GM18868 (cell line): ENCODE results near the gene SUOX.
A peak's percentile ranks its signal among the peaks of the same experiment; 100 is the strongest.
"Not testable (repeated sequence)": the region's sequence is repeated elsewhere in the genome, so short reads cannot be mapped to it uniquely, and the experiment has no call there.

Experiments
- ATAC-seq: cut with Tn5 transposase; IDR thresholded peaks from one replicate; pipeline ENCODE4 v1.9.1; 2021; ENCODE audit warnings: mild to moderate bottlenecking, moderate library complexity; ENCODE audit not compliant: unreplicated experiment

Gene SUOX

DNA sequence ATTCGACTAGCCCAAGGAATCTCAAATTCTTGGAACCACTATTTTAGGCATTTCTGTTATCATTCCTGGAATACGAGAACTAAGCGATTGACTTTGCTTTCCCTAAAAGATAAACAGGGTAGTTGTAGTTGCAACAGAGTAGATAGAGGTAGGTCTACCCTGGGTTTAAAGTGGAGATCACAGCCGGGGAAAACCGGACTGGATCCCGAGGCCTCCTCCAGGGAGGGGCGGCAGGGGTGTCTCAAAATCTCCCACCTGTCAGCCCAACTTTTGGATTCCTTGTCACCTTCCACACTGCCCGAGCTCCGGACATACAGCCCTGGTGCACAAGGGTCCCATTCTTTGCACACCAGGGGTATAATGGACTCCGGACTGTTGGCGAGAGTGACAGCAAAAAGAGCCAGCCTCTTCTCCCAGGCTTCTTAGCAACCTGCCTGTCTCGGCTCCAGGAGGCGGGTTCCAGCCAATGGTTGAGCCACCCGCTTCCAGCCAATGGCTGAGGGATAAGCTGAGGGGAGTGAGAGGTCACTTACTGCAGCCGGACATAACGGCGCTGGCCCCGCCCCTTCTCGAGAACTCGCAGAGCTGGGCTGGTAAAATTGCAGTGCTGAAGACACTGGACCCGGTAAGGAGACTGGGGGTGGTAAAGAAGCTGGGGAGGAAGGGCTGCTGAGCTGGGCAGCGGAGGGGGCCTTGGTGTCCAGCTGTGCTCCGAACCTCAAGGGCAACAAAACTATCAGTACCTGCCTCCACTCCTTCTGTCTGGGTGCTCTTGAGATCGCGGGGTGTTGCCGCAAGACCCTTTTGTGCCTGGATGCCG is at the start of gene SUOX:
SUOX (plus strand) TSS at position 562 of the 820 bp plus-strand sequence. CDS start 4,946 bp downstream, outside the sequence.
- peak; percentile 99 for ATAC-seq

DNA sequence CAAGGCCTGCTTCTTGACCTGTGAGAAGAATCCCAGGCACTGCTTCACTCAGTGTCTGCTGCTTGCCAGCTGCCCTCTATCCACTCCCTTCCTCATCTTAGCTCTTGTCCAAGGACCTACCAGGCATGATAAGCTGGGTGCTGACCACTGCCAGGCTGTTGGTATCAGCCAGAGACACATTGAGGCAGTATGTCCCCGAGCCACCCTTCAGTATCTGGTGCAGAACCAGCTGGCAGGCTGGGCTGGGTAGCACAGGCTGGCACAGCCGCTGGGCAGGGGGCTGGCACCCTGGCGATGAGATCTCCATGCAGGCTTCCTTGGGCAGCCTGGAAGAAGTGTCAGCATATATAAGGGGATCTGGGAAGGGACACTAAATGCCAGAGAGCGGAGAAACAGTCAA is 41.7 kb upstream of the SUOX start:
- ATAC-seq, result no peak

DNA sequence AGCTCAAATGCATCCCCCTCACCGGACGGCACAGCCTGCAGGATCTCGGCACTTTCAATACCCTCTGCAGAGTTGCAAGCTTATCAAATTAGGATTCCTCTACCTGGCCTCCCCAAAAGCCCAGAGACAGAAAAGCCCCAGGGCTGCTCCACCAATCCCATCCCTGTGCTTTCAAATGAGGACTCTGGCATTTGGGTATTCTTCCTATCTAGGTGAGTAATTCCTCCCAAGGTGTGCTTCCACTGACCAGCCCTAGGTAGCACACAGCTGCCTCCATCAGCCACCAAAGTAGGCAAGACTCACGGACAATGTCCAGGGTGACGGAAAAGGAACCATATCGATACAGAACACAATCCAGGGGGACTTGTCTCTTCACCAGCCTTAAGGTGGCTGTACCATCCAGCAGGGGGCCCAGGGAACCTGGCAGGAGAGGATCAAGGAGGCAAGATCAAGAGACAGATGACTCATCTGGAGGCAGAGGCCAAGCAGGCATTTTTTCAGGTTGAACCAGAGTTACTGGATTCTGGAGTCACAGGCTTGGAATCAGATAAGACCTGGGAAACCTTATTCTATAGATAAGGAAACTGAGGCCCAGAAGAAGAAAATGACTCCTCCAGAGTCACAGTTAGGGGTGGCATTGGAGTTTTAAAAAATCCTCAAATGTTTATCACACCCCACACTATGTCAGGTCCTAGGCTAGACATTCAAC is 41.1 kb upstream of the SUOX start:
- no peak for ATAC-seq

DNA sequence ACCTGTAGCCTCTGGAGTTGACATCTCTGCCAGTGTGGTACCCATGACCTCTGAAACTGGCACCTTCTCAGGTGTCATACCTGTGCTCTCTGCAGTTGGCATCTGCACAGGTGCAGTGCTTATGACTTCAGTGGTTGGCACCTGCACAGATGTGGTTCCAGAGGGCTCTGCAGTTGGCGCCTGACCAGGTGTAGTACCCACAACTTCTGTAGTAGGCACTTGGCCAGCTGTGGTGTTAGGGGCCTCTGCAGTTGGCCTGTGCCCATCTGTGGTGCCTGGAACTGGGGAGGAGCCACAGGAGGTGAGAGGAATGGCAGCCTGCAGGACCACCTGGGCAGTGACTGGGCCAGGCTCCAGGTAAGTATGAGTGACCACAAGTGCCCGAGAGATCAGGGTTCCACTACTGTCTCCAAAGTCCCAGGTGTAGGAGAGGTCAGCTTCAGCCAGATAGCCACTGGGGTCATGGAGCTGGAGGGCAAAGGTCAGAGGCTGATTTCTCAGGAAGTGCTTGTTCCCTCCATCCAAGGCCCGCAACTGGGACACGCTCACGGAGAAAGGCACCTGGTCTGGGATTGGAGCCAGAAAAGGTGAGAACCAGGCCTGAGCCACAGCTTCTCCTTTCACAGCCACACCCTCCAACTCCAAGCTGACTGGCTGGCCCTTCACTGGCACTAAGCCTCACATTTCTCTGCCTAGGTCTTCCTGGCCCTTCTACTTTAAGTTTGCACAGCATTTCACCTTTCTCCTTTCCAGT is 39.8 kb upstream of the SUOX start:
- ATAC-seq, result no peak

DNA sequence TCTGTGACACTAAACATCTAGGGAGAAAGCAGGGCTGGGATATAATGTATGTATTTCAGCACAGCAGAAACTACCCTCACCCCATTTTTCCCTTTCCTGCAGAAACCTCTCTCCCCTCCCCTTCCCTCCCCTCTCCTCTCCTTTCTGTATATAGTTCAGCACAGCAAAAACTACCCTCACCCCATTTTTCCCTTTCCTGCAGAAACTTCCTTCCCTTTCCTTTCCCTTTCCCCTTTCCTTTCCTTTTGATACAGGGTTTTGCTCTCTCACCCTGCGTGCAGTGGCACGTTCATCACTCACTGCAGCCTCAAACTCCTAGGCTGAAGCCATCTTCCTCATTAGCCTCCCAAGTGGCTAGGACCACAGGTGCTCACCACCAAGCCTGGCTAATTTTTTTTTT is 33.3 kb upstream of the SUOX start:
- ATAC-seq, result no peak

DNA sequence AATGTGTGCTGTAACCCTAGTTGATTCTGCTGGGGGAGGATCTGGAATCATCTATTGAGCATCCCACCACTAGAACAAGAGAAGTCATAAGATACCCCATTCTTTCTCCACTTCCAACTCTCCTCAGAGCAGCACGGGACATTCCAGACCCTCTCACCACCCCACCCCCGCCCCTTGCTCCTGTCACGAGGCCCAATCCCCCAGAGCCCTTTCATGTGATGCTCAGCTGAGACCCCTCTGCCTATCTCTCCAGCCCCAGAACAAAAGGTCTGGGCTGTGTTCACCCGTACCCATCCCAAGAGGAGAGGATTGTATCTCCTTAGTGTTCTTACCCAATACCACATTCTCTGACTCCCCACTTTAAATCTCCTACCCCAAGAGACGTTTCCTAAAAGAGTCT is 31.8 kb upstream of the SUOX start:
- no peak for ATAC-seq

DNA sequence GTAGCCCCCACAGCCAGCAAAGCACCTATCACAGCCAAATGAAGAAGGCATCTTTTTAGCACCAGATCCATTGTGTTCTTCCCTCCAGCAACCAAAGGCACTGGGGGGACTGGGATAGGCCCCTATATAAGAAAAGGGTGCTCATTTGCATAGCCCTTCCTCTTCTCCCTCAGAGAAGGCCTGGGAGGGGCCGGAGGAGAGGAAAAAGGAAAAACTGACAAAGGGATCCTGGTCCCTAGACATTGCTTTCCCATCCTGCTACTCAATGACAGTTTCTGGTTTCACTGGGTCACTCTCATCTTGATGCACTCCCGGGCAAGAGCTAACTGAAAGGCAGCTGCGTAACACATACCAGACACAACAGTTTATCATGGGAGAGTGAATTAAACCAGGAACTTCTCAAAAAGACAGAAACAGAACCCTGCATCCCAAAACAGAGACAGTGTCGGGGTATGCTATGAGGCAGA is 31.1 kb upstream of the SUOX start, which contains the start of gene PMEL:
PMEL (minus strand) TSS at position 102 of the 467 bp plus-strand sequence; CDS start at position 71, 31 bp downstream.
- no peak for ATAC-seq

DNA sequence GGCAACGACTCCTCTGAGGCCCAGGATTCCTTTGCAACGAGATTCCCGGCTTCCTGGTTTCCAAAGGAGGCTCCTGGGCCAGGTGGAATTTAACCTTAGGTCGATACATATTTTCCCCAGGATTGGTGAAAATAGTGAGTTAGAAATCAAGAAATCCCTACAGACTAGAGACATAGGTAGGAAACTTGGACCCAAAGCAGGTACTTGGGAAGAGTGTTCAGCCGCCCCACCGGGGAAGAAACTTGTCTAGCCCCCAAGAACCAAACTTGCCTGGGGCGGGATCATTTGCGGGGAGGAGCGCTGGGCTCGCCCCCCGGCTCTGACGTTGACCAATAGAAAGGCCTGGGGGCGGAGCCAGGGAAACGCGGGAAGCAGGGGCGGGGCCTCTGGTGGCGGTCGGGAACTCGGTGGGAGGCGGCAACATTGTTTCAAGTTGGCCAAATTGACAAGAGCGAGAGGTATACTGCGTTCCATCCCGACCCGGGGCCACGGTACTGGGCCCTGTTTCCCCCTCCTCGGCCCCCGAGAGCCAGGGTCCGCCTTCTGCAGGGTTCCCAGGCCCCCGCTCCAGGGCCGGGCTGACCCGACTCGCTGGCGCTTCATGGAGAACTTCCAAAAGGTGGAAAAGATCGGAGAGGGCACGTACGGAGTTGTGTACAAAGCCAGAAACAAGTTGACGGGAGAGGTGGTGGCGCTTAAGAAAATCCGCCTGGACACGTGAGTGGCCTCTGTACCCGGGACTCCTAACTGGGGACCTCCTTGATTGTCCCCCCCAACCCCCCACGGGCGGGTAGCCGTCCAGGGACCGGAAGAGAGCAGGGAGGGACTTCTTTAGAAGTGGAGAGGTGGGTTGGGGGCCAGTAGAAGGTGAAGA is 30.4 kb upstream of the SUOX start, which contains the start of gene CDK2:
CDK2 (plus strand) TSS at position 423 of the 874 bp plus-strand sequence; CDS start at position 602, 179 bp downstream.
- peak; percentile 95 for ATAC-seq

DNA sequence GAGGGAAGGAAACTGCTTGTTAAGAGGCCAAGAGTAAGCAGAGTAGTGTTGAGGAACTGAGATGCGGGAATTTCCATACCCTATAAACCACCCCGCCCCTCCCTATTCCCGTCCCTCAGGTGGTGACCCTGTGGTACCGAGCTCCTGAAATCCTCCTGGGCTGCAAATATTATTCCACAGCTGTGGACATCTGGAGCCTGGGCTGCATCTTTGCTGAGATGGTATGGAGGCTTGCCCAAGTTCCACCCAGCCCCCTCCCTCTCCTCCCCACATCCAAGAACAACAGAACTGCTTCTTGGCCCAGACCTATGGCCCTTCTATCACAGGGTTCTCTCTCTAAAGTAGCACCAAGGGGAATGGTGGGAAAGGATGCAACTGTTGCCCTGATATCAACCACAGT is 27.7 kb upstream of the SUOX start:
- no peak for ATAC-seq

DNA sequence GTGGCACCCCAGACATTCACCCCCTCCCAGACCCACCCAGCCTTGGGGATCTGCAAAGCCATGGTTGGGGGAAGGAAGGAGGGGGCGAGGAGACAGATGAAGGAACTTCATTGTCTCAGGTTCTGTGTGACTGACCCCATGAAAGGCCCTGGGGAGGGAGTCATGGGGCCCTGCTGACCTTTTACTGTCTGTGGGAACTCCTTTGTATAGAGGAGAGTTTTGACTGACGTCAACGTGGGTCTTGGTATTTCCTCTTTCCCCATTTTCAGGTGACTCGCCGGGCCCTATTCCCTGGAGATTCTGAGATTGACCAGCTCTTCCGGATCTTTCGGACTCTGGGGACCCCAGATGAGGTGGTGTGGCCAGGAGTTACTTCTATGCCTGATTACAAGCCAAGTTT is 26.3 kb upstream of the SUOX start:
- no peak for ATAC-seq

DNA sequence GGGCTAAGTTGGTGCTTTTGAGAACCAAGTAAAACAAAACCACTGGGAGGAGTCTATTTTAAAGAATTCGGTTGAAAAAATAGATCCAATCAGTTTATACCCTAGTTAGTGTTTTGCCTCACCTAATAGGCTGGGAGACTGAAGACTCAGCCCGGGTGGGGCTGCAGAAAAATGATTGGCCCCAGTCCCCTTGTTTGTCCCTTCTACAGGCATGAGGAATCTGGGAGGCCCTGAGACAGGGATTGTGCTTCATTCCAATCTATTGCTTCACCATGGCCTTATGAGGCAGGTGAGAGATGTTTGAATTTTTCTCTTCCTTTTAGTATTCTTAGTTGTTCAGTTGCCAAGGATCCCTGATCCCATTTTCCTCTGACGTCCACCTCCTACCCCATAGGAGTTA is 25.0 kb upstream of the SUOX start:
- ATAC-seq, result no peak

DNA sequence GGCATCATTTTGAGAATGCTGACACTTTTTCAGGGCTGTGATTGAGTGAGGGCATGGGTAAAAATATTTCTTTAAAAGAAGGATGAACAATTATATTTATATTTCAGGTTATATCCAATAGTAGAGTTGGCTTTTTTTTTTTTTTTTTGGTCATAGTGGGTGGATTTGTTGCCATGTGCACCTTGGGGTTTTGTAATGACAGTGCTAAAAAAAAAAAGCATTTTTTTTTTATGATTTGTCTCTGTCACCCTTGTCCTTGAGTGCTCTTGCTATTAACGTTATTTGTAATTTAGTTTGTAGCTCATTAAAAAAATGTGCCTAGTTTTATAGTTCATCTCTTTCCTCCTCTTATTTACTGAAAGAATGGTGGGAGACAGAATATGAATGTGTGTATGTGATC is 24.6 kb upstream of the SUOX start:
- no peak for ATAC-seq

DNA sequence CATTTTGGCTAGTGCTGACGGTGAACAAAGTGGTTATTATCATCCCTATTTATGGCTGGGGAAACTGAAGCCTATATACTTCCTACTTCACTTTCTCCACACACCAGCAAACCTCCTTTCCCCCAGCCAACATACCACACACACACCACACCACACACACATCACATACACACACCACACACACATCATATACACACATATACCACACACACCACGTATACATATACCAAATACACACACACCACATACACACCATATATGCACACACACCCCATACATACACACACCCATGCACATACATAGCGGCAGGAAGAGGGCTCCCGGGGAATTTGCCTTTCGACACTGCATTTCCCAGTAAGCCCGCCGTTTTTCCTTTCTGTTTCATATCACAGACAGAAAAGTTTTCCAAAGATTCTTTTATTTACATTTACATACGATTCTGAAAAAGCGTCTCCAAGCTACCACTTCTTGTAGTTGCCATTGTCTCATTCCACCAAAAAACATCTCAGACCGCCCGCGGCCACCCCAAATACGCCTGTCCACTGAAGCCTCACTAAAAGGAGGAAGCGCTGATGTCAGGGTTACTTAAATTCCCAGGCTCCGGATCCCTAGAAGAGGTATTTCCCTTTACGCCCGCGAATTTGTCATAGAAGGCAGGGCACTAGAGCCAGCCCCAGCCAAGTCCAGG is 24.0 kb upstream of the SUOX start:
- ATAC-seq, result no peak

DNA sequence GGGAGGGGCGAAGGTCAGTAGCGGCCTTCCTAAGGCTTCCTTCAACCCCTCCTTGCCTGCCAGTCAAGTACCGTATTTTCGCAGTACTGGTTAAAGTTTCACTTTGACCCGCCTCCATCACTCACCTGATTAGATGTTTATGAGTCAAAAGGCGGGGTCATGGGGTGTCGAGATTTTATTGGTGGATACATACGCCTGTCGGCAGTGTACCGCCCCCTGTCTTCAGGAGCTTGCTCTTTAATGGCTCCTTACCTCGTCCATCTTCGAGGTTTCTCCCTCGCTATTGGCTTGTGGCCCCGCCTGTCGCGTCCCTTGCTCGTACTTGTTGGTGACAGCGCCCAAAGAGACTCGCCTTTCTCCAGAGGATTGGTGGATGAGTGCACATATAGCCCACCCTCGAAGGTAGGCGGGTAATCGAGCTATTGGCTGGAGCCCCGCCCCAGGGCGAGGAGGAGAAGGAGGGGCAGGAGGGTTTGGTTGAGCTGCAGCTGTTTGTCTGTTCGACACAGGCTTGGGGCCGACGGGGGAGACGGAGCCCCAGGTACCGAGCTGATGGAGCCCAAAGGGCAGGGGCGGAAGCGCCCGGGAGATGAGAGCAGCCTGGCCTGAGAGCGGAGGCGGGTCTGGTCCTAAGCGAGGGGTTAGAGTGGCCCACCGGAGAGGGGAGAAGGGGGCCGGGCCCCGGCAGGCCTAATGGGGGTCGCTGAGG is 23.3 kb upstream of the SUOX start, which contains the start of gene RAB5B:
RAB5B (plus strand) TSS at position 480 of the 709 bp plus-strand sequence. CDS start 12,883 bp downstream, outside the sequence.
- peak; percentile 91 for ATAC-seq

DNA sequence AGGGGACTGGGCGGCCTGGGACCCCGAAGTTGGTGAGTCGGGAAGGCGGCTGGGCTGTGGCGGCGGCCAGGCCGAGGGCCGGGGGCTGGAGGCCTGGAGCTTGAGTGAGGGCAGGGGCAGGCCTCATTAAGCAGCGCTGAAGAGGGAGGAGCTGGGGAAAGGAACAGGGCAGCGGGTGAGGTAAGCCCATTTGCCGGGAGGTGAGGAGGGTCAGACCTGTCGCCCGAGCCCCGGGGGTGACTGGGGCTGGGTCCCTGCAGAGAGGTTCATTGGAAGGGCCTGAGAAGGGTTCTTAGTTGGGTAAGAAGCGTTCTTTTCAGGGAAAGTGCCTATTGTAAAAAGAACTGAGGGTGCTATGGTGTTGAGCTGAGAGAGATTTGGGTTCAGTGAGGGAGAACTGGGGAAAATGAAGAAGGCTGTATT is 22.8 kb upstream of the SUOX start:
- peak; percentile 10 for ATAC-seq

DNA sequence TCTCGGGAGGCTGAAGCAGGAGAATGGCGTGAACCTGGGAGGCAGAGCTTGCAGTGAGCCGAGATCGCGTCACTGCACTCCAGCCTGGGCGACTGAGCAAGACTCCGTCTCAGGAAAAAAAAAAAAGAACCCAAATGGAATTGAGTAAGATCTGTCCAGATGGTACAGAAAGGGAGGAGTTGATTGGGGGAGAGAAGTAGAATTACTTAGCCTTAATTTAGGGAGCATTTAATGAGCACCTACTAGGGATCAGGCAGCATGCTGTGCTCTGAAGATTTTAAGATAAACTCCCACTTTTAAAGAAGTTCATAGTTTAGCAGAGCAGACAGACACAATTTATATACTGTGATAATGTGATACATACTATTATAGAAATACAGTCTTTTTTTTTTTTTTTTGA is 18.7 kb upstream of the SUOX start:
- no peak for ATAC-seq

DNA sequence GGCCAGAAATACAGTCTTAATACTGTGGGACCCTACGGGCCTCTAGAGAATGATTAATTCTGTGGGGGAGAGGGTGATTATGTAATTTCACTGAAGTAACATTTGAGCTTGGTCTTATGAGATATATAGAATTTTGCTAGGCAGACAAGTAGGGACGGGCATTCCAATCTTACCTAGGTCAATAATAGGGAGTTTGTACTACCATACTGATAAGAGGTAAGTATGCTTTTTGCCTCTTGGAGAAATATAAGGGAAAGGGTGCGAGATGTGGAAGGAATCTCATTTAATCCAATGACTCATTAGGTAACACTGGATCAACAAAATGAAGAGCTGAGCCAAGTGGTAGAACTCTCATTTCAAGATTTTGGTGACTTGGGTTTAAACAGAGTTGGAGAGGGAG is 18.0 kb upstream of the SUOX start:
- ATAC-seq, result no peak

DNA sequence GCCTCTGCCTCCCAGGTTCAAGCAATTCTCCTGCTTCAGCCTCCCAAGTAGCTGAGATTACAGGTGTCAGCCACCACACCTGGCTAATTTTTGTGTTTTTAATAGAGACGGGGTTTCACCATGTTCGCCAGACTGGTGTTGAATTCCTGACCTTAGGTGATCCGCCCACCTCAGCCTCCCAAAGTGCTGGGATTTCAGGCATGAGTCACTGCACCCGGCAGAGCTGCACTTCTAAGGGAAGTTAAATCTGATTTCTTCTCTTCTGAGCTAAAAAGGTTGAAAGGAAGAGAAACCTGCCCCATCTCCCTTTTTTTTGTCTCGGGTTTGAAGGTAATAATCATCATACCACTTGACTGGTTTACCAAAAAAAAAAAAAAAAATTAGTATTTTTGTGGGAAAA is 15.2 kb upstream of the SUOX start:
- ATAC-seq, result not testable (repeated sequence)
